Skin of body (tissue), 2 donors: ENCODE data around the gene IFRD2. TPM values are rescaled to one million over a fixed set of nuclear protein-coding genes. Genes with fewer than 3 reads are reported as not detected.

Experiments
- DNase-seq: peaks from one replicate; lab custom pipeline; 2025; lab: John Stamatoyannopoulos, UW
- total RNA-seq: library from RNA; depleted of rRNA; stranded (reverse); fragments of >200 nt; gene quantifications from one replicate; pipeline ENCODE4 v1.2.3, GENCODE V29; 2014

IFRD2 gene
- total RNA-seq, 1 donor from 2014 or later: 32.7 TPM

DNA sequence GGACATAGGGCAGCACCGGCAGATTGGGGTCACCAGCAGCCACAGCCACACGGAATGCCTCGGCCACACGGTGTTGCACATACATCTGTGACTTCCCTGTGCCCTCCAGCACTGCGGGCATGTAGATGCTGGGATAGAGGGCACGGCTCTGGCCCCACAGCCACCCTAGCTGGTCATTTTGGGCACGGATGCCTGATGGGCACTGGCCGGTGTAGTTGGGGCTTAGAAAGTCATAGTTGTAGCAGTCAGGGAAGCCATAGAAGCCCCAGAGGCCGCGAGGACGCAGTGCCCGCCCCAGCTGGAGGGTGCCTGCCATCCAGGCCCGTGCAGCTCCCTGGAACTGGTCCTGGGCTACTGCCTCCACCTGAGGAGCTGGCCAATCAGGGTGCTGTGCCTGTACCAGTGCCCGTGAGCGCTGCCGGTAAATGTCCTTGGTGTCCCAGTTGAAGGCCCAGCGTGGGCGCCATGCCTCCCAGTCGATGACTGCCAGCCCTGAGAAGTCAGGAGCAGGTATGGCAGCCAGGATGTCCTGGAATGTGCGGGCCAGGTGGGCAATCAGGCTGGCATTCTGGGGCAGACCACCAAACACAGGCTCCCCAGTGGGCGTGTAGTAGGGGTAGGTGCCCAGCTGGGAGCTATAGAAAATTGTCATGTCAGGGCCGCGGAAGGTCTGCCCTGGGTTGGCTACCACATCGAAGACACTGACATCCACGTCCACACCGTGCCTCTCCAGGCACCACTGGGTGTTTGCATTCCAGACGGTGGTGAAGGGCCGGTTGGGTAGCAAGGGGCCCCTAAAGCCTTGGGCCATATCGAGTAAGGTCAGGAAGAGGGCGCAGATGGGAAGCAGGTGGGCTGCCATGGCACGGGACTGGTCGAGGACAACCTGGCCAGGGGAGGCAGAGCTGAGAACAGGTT is 10.1 kb upstream of the IFRD2 start:
- DNase-seq: no peak

DNA sequence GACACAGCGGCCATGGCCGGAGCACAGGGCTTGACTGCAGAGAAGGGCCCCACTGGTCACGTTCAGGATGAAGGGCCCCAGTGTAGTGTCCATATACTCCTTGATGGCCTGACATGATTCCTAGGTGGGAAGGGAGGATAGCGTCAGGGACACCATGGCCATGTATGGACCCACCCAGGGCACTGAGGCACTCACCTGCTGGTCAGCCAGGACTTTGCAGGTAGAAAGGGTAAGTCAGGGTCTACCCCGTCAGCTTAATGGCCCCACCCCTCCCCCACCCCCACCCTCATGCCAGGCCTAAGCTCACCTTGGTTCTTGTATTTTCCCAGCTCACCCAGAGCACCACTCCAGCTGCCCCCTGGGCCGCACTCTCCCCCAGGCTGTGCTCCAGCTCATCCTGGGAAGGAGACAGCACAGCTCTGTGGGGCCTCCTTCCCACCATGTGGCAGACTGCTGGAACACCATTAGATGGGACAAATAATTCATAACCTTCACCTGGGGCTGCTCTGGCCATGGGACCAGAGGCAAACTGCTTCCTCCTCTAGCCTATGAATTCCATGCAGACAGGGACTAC is 8.5 kb upstream of the IFRD2 start:
- no peak for DNase-seq

DNA sequence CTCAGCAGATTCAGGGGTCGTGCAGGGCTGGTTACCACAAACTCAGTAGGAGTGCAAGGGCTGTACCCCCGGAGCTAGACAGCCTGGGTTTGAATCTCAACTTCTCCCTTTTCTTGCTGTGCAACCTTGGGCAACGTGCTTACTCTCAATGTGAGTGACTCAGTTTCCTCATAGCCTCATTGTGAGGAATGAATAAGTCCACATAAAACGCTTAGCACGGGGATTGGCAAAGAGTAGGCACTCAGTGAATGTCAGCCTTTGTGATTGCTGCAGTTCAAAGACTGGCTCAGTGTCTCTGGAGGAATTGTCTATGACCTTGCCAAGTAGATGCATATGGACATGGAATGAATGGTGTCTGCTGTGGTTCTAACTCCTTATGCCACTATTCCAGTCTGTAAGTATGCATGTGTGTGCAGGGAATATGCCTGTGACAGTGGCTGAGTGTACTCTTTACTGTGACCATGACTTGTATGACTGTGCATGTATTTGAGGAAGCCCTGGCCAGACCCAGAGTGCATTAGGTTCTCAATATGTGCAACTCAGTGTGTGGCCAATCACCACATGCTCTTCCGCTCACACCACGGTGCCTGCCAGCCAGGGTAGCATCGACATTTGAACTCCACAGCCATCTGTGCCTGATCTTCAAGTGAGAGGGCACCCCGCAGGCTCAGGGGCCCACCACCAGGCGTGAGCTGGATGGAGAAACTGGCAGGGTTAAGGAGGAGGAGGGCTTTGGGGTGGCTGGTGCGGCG is 7.9 kb upstream of the IFRD2 start:
- peak; percentile 73 for DNase-seq

DNA sequence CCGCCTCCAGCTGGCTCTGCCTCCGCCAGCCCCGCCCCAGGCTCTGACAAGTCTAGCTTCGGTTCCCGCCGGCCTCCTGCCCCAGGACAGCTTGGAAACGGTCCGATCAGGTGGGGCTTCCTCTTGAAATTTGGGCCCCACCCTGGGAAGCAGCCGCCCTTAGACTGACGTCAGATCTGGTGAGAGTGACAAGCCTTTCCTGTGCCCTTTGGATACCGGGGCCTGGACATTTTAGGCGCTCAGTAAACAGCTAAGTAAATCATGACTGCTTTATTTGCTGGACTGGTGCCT is 7.4 kb upstream of the IFRD2 start:
- DNase-seq: no peak

DNA sequence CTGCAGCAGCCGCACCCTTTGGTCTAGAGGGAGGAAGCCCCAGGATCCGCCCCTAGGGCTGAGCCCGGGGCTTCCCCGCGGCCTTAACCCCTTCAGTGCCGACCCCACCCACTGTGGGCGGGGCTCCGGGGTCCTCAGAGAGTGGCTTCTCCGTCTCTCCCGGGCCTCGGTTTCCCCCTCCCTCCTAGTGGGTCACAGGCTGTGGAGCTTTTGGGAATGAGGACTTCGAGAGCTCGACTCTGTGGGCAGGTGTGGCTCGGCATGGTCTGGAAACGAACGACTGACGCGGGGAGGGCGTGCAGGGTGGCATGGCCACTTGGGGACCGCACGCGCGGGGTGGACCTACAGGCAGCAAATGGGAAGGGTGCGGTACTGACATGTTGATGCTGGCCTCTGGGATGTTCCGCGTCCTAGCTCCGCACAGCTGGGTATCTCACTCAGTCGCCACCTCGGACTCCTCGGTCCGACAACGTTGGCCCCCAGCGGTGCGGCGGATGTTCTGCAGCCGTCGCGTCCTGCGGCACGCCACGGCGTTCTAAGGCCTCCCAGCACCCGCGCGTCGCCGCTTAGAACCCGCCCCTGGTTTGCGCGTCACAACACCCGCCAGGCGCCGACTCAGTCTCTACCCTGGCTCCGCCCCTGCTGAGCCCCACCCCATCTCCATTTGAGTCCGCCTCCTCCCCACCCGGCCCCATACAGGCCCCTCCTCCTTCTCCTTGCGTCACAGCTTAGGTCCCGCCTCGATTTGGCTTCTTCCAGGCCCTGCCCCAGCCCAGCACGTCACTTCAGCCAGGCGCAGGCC is 6.8 kb upstream of the IFRD2 start, which contains the start of the genes HYAL3 and NAA80:
Gene HYAL3 (minus strand): TSS at position 570 of the 802 bp plus-strand sequence. CDS start 3,803 bp downstream, outside the sequence.
Gene NAA80 (minus strand): TSS at position 570 of the 802 bp plus-strand sequence. CDS start 1,942 bp downstream, outside the sequence.
- peak; percentile 99 for DNase-seq

DNA sequence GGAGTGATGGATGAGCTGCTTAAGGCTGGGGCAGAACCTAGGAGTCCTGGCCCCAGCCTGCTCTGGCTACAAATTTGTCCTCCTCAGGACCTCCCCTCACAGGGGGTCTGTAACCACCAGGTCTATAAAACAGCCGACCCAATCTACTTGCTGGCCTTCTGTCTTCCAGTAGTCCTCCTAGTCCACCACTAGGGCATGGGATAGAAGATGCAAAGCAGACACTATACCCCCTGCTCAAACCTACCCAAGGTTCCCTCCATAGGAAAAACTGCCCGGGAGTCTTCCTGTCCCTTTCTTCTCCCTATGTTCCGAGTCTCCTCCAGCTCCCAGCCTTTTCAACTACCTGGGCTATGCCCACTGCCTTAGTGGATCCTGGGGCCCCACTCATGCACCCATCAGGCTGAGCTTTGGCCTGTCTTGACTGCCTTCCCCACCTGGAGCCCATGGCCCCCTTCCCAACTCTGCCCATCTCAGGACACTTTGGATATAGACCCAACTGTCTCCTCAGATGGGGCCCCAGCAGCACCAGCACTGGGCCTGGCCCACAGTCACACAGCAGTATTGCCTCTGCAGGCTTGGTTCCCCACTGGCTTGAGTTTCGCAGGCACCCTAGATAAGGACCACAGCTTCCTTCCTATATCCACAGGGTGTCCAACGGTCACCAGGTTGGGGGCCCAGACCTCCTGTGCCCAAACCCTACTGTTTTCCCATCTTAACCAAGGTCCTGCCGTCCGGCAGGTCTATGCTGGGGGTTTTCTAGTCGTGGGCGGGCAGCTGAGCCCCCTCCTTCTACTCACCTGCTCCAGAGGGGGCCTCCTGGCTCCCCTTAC is 5.9 kb upstream of the IFRD2 start:
- no peak for DNase-seq

DNA sequence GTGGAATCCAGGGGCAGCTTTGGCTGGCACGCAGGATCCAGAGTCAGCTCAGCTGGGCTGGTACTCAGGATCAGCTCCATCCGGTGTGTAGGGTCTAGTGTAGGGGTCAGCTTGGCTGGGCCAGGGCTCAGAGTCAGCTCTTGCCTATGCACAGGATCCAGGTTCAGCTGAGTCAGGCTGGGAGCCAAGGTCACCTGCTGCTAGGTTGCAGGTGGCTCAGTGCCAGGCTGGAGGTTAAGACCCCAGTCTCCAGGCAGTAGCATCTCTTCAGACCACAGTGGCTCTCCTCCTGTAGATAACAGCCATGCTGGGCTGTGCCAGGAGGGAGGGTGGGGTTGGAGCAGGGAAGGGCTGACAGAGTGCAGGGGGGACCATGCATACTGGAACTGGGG is 5.2 kb upstream of the IFRD2 start:
- DNase-seq: no peak

DNA sequence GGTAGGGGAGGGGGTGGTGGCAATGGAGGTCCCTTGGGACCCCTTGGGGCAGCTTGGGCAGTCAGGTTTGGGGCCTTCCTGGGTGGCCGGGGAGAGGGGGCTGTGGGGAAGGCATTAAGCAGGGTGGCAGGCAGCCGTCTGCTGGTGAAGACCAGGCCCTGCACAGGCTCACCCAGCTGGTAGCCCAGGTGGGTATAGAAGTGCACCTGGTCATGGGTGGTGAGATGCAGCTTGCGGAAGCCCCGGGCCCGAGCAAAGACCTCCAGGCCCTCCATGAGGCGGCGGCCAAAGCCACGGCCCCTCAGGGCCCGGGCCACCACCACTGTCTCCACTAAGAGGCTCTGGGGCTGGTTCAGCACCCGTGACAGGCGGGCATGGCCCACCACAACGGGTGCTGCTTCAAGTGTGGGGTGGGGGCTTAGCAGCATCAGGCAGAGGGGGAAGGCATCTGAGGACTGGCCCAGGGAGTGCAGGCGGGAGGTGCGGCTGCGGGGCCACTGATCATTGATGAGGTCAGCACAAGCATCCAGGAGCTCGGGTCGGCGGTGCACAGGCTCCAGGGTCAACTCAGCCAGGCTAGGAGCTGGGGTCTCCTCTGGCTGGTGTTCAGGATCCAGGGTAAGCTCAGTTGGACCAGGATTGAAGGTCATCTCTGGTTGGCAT is 4.6 kb upstream of the IFRD2 start:
- DNase-seq: no peak

DNA sequence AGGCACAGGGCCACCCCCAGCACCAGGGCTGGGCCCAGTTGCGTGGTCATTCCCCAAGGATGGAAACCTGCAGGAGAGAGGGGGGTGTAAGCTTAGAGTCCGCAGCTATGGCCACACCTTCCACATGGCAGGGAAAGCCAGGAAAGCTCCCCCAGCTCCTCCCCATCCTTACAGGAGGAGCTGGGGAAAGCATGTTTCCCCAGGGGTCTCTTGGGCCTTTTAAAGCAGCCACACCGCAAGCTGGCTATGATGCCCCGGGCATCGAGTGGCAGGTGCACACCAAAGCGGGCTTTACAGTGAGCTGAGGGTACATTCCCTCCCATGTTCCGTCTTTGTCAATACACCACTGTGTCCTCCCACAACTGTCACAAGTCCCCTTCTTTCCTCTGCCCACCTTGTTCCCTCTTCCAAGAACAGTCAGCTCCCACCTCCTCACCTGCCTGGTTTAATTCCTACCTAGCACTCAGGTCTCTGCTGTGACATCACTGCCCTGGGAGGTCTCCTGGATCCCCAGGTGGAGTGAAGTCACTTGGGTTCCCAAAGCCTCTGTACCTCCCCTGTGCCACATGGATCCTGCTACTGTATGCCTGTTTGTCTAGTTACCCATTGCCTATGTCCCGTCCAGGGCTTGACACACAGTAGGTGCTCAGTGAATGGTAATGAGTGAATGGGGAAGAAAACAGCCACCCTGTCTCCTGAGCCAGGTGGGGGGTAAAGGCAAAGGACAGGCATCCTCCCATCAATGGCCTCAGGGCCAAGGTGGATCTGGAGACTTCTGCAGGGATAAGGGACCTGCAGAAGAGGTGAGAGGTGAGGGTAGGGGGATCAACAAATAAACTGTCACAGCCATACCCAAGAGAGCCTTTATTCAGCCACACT is 3.6 kb upstream of the IFRD2 start:
- DNase-seq: no peak

DNA sequence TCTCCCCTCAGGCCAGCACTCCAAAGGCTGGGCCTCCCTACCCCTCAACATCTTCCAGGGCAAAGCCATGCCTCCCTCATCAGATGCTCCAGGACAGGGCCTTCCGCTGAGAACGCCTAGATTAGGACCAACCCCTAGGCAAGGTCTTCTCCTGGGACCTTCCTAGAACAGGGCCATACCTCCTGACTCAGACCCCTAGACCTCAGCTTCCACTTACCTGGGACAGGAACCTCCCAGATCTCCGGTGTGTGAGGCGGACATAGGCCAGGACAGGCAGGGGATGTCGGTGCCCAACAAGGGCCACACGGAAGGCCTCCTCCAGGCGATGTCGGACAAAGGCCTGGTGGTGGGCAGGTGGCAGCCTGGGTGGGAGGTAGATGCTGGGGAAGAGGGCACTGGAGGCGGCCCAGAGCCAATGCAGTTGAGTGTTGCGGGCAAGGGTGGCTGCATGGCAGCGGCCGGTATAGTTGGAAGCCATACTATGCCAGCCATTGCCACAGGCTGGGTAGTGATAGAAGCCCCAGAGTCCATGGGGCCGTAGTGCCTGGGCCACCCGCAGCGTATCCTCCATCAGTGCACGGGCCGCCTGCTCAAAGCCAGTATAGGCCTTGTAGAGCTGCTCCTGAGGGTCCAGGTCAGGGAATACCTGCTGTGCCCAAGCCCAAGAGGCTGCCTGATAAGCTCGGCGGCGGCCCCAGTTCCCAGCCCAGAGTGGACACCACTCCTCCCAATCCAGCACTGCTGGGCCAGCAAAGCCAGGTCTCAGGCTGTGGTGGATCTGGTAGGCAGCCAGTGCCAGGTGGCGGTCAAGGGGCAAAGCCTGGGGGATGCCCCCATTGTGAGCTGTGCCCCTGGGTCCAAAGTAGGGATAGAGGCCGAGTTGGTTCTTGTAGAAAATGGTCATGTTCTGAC is 2.5 kb upstream of the IFRD2 start:
- DNase-seq: no peak

DNA sequence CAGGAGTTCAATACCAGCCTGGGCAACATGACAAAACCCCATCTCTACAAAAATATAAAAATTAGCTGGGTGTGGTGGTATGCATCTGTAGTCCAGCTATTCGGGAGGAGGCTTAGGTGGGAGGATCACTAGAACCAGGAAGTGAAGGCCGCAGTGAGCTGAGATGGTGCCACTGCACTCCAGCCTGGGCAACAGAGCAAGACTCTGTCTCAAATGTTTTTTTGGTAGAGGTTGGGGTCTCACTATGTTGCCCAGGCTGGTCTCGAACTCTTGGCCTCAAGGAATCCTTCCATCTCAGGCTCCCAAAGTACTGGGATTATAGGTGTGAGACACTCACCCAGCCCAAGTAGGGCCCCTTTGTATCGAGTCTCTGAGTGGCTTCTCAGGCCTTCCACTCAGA is 1.9 kb upstream of the IFRD2 start:
- no peak for DNase-seq

DNA sequence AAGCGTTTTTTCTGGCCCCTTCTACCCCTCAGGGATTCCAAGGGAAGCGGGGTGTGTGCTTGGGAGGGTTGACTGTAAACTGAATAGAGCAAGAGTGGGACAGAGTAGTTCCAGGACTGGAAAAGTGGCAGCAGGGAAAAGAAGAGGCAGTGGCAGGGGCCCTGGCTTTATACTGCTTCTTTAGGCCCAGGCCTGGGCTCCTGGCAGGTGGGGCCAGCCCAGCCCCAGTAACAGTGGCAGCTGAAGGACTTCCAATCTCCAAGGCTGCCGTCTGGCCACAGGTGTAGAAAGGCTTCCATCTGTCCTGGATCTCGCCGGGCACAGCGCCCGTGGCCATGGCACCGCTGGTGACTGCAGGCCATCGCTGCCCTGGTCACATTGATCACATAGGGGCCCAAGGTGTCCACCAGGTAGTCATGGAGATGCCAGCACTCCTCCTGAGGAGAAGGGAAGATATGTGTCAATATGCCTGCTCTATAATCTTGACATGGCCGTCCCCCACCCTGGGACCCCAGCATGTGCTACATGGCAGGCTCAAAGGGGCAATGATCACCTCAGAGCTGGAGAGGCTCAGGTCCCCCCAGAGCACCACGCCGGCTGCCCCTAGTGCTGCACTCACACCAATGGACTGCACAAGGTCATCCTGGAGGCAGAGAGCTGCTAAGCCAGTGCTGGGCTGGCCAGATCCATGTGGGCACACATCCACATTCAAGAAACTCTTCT is 1.0 kb upstream of the IFRD2 start:
- no peak for DNase-seq

DNA sequence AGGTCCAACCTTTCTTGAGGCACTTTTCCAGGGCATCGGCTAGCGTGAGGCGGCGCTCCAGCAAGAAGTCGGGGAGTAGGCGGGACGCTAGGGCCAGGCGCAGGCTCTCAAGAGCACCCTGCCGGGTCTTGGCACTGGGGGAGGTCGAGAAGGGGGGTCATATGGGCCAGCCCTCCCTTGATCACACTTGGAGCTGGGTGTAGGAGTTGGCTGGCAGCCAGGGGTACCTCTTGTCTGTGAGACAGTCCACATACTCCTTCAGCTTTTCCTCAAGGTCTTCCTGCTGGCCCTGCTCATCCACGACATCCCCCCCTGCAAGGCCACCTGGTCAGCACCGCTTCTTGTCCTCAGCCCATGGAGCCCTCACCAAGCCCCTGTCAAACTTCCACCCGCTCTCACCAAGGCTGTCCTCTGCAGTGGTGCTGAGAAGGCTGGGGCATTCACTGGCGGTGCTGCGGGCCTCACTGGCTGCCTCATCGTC is 2.0 kb downstream of the IFRD2 start:
- no peak for DNase-seq

DNA sequence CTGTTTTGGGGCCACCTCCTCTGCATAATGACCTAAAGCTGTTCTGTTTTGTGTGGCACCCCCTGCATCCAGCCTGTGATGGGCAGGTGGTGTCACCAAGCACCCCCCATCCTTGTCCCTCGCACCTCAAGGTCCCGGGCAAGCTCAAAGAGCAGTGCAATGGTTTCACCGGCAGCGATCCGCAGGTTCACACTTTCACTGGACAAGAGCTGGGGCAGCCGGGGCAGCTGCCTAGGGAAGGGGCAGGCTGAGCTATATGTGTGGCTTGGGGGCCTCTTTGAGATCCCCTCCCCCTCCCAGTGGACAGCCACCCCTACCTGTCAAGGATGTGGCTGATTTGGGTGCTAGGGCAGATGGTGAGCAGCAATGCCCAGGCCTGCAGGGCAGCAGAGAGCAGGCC is 3.1 kb downstream of the IFRD2 start:
- DNase-seq: no peak

DNA sequence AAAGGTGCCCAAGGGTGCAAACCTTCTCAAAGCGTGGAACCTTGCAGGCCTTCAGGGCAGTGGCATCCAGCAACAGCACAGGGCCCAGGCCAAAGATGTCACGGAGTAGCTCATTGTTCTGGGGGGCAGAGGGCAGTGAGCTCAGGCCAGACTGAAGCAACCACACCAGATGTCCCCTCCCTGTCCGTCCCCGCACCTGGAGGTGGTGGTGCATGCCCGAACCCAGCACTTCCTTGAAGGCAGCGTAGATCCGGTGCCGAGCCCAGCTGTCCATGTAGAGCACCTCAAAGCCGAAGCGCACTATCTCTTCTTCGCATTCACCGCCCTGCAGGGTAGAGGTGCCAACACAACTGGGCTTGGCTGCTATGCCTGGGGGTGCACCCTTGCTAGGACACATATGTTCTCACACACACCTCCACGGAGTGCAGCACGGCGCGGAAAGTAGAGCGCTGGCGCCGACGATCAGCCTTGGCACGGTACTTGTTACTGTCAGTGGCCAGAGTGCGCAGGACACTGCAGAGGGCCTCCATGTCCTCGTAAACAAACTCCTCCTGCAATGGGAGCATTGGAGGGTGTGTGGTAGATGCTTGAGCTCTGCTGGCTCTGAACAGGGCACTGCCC is 3.7 kb downstream of the IFRD2 start:
- DNase-seq: no peak

DNA sequence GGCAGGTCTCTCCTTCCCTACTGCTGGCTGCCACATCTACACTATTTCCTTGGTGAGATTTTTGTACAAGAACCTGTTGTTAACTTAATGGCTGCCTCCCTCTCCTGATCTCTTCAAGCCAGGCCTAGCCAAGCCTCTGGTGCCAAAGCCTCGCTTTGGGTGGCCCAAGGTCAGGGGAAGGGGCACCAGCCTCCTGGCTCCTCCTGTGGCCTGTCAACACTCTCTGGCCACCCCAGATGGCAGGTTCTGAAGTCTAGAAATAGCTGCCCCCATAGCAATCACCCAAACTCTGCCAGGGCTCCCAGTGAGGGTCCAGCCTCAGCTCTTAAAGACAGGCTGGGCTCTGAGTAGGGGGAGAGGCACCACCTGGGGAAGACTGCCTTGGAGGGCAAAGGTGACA is 5.0 kb downstream of the IFRD2 start:
- no peak for DNase-seq
